Liver (tissue), 9 donors: ENCODE results near the gene RNF13. TPM values are rescaled to one million over a fixed set of nuclear protein-coding genes. Genes with fewer than 3 reads are reported as not detected.

ENCODE experiments used
- DNase-seq: peaks from one replicate; pipeline ENCODE4 v3.0.0-alpha.2; 2017; ENCODE audit warnings: low spot score
- H3K27ac ChIP-seq, 2 donors: one replicate each; pipeline ENCODE4 v1.7.0; 2013; ENCODE audit warnings: inconsistent platforms in 2 of 2, low read length in 2 of 2, control low read depth in 1 of 2, low read depth in 1 of 2, mild to moderate bottlenecking in 1 of 2
- H3K27me3 ChIP-seq, 4 donors: one replicate each; pipeline versions ENCODE4 v1.6.1 to v1.7.0; 2013; ENCODE audit warnings: low read length in 3 of 4, inconsistent platforms in 1 of 4, mild to moderate bottlenecking in 1 of 4, moderate library complexity in 1 of 4; ENCODE audit not compliant: control insufficient read depth in 4 of 4, insufficient read depth in 4 of 4
- H3K36me3 ChIP-seq, 4 donors: one replicate each; pipeline versions ENCODE4 v1.6.1 to v1.7.0; 2013; ENCODE audit warnings: low read length in 3 of 4, mild to moderate bottlenecking in 3 of 4, low read depth in 1 of 4, moderate library complexity in 1 of 4; ENCODE audit not compliant: control insufficient read depth in 4 of 4, insufficient read depth in 3 of 4
- H3K4me1 ChIP-seq, 4 donors: one replicate each; pipeline versions ENCODE4 v1.6.1 to v1.7.0; 2013; ENCODE audit warnings: low read length in 3 of 4, mild to moderate bottlenecking in 3 of 4, moderate library complexity in 1 of 4; ENCODE audit not compliant: control insufficient read depth in 4 of 4, insufficient read depth in 4 of 4
- H3K4me3 ChIP-seq, 3 donors: one replicate each; pipeline versions ENCODE4 v1.6.1 to v1.7.0; 2013; ENCODE audit warnings: low read length in 3 of 3, control low read depth in 1 of 3, low read depth in 1 of 3, mild to moderate bottlenecking in 1 of 3
- H3K9ac ChIP-seq, 2 donors: one replicate each; pipeline ENCODE4 v1.7.0; 2013; ENCODE audit warnings: low read length in 2 of 2, mild to moderate bottlenecking in 2 of 2, moderate library complexity in 2 of 2, control low read depth in 1 of 2, low read depth in 1 of 2
- H3K9me3 ChIP-seq, 4 donors: one replicate each; pipeline versions ENCODE4 v1.6.1 to v1.7.0; 2013; ENCODE audit warnings: low read length in 3 of 4; ENCODE audit not compliant: control insufficient read depth in 4 of 4
- ATF3 ChIP-seq: IDR thresholded peaks from 2 replicates; pipeline ENCODE4 v1.6.1; 2016; ENCODE audit warnings: antibody characterized with exemption
- EGR1 ChIP-seq, 2 donors: IDR thresholded peaks; 2 replicates each; pipeline ENCODE4 v1.6.1; 2016 to 2018; ENCODE audit warnings: antibody characterized with exemption in 2 of 2, low read depth in 2 of 2
- FOXA1 ChIP-seq: IDR thresholded peaks from 2 replicates; pipeline ENCODE4 v1.6.1; 2016; ENCODE audit warnings: antibody characterized with exemption
- FOXA2 ChIP-seq: IDR thresholded peaks from 2 replicates; pipeline ENCODE4 v1.6.1; 2016; ENCODE audit warnings: antibody characterized with exemption
- GABPA ChIP-seq, 2 donors: IDR thresholded peaks in 1 of 2; conservative IDR thresholded peaks in 1 of 2; 2 replicates each; pipeline ENCODE4 v1.6.1; 2016; ENCODE audit warnings: antibody characterized with exemption in 2 of 2, mild to moderate bottlenecking in 1 of 2, moderate library complexity in 1 of 2
- HNF4A ChIP-seq, 2 donors: conservative IDR thresholded peaks; 2 replicates each; pipeline ENCODE4 v1.6.1; 2016; ENCODE audit warnings: antibody characterized with exemption in 2 of 2, mild to moderate bottlenecking in 2 of 2
- HNF4G ChIP-seq: IDR thresholded peaks from 2 replicates; pipeline ENCODE4 v1.6.1; 2016; ENCODE audit warnings: antibody characterized with exemption
- JUND ChIP-seq, 2 donors: IDR thresholded peaks; 2 replicates each; pipeline ENCODE4 v1.6.1; 2016; ENCODE audit warnings: antibody characterized with exemption in 2 of 2
- NR2F2 ChIP-seq: IDR thresholded peaks from 2 replicates; pipeline ENCODE4 v1.6.1; 2016; ENCODE audit warnings: antibody characterized with exemption
- RAD21 ChIP-seq, 2 donors: IDR thresholded peaks; 2 replicates each; pipeline ENCODE4 v1.6.1; 2016; ENCODE audit warnings: antibody characterized with exemption in 2 of 2, mild to moderate bottlenecking in 2 of 2
- RXRA ChIP-seq, 2 donors: IDR thresholded peaks; 2 replicates each; pipeline ENCODE4 v1.6.1; 2017 to 2018; ENCODE audit warnings: antibody characterized with exemption in 2 of 2, mild to moderate bottlenecking in 1 of 2
- SP1 ChIP-seq: IDR thresholded peaks from 2 replicates; pipeline ENCODE4 v1.6.1; 2018; ENCODE audit warnings: antibody characterized with exemption, mild to moderate bottlenecking
- TAF1 ChIP-seq: conservative IDR thresholded peaks from 2 replicates; pipeline ENCODE4 v1.6.1; 2016; ENCODE audit warnings: antibody characterized with exemption, mild to moderate bottlenecking
- YY1 ChIP-seq: IDR thresholded peaks from 2 replicates; pipeline ENCODE4 v1.6.1; 2016; ENCODE audit warnings: antibody characterized with exemption, mild to moderate bottlenecking
- polyA plus RNA-seq, 2 donors: library from polyadenylated mRNA; stranded (reverse) in 1 of 2; unstranded in 1 of 2; fragments of 200-250 nt in 1 of 2; fragments of >200 nt in 1 of 2; fragmentation: Nextera tagmentation in 1 of 2; extraction: Ambion mirVana in 1 of 2; gene quantifications; one replicate each; pipeline versions ENCODE4 v1.2.1 to v1.2.3, GENCODE V29; 2013 to 2015
- total RNA-seq, 2 donors: library from RNA; depleted of rRNA; stranded (reverse); fragments of >200 nt; gene quantifications; one replicate each; pipeline ENCODE4 v1.2.3, GENCODE V29; 2014
- TF ChIP-seq, protein P1 (sequence below): IDR thresholded peaks from 2 replicates; pipeline ENCODE4 v1.6.1; 2016; ENCODE audit warnings: antibody characterized with exemption
- TF ChIP-seq, protein P2 (sequence below): IDR thresholded peaks from 2 replicates; pipeline ENCODE4 v1.6.1; 2016; ENCODE audit warnings: antibody characterized with exemption
- TF ChIP-seq, protein P3 (sequence below): fragments of 150-350 bp; IDR thresholded peaks from 2 replicates; pipeline ENCODE4 v1.5.1; 2017; ENCODE audit warnings: improper control_type of control experiment, low read depth, low read length; ENCODE audit not compliant: missing input control
- TF ChIP-seq, protein P4 (sequence below): IDR thresholded peaks from 2 replicates; pipeline ENCODE4 v1.6.1; 2016; ENCODE audit warnings: antibody characterized with exemption, mild to moderate bottlenecking
- donor health status: healthy.
- donor health status: healthy.
- donor health status: healthy.
- donor health status: healthy.
- donor health status: healthy.

The RNF13 gene
- total and polyA plus RNA-seq, 4 donors, result 31.3 to 70.5 (median 59.9) TPM

GRCh38 chr3:149783576-149783975 is 29.4 kb upstream of the RNF13 start:
- H3K4me1 ChIP-seq, result no peaks in the 10 kb centered on the region
- H3K9ac ChIP-seq, result no peak overlapping the region
- DNase-seq, result no peak
- H3K36me3 ChIP-seq, result no peaks in the 10 kb centered on the region
- no peaks in the 10 kb centered on the region for H3K27me3 ChIP-seq
- H3K27ac ChIP-seq, result no peak overlapping the region
- TF ChIP-seq, protein P1, sequence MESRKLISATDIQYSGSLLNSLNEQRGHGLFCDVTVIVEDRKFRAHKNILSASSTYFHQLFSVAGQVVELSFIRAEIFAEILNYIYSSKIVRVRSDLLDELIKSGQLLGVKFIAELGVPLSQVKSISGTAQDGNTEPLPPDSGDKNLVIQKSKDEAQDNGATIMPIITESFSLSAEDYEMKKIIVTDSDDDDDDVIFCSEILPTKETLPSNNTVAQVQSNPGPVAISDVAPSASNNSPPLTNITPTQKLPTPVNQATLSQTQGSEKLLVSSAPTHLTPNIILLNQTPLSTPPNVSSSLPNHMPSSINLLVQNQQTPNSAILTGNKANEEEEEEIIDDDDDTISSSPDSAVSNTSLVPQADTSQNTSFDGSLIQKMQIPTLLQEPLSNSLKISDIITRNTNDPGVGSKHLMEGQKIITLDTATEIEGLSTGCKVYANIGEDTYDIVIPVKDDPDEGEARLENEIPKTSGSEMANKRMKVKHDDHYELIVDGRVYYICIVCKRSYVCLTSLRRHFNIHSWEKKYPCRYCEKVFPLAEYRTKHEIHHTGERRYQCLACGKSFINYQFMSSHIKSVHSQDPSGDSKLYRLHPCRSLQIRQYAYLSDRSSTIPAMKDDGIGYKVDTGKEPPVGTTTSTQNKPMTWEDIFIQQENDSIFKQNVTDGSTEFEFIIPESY, result no peak
- TF ChIP-seq SP1 (no peak), FOXA1 (no peak), EGR1 (IDR thresholded peaks at IDR 0.05; ENCODE audit: low read depth in 2 of 2) (no peak), HNF4G (no peak), TAF1 (no peak), YY1 (no peak), RAD21 (IDR thresholded peaks at IDR 0.05) (no peak), NR2F2 (no peak), RXRA (IDR thresholded peaks at IDR 0.05) (no peak), FOXA2 (no peak), GABPA (IDR thresholded peaks at IDR 0.05 in 1 of 2, conservative IDR thresholded peaks at IDR 0.05 in 1 of 2) (no peak), JUND (IDR thresholded peaks at IDR 0.05) (no peak), ATF3 (no peak), HNF4A (conservative IDR thresholded peaks at IDR 0.05) (no peak)
- TF ChIP-seq, protein P2, sequence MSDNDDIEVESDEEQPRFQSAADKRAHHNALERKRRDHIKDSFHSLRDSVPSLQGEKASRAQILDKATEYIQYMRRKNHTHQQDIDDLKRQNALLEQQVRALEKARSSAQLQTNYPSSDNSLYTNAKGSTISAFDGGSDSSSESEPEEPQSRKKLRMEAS, result no peak
- TF ChIP-seq, protein P3, sequence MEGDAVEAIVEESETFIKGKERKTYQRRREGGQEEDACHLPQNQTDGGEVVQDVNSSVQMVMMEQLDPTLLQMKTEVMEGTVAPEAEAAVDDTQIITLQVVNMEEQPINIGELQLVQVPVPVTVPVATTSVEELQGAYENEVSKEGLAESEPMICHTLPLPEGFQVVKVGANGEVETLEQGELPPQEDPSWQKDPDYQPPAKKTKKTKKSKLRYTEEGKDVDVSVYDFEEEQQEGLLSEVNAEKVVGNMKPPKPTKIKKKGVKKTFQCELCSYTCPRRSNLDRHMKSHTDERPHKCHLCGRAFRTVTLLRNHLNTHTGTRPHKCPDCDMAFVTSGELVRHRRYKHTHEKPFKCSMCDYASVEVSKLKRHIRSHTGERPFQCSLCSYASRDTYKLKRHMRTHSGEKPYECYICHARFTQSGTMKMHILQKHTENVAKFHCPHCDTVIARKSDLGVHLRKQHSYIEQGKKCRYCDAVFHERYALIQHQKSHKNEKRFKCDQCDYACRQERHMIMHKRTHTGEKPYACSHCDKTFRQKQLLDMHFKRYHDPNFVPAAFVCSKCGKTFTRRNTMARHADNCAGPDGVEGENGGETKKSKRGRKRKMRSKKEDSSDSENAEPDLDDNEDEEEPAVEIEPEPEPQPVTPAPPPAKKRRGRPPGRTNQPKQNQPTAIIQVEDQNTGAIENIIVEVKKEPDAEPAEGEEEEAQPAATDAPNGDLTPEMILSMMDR, result no peak
- TF ChIP-seq, protein P4, sequence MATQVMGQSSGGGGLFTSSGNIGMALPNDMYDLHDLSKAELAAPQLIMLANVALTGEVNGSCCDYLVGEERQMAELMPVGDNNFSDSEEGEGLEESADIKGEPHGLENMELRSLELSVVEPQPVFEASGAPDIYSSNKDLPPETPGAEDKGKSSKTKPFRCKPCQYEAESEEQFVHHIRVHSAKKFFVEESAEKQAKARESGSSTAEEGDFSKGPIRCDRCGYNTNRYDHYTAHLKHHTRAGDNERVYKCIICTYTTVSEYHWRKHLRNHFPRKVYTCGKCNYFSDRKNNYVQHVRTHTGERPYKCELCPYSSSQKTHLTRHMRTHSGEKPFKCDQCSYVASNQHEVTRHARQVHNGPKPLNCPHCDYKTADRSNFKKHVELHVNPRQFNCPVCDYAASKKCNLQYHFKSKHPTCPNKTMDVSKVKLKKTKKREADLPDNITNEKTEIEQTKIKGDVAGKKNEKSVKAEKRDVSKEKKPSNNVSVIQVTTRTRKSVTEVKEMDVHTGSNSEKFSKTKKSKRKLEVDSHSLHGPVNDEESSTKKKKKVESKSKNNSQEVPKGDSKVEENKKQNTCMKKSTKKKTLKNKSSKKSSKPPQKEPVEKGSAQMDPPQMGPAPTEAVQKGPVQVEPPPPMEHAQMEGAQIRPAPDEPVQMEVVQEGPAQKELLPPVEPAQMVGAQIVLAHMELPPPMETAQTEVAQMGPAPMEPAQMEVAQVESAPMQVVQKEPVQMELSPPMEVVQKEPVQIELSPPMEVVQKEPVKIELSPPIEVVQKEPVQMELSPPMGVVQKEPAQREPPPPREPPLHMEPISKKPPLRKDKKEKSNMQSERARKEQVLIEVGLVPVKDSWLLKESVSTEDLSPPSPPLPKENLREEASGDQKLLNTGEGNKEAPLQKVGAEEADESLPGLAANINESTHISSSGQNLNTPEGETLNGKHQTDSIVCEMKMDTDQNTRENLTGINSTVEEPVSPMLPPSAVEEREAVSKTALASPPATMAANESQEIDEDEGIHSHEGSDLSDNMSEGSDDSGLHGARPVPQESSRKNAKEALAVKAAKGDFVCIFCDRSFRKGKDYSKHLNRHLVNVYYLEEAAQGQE, result no peak
- H3K9me3 ChIP-seq, result no peaks in the 10 kb centered on the region
- H3K4me3 ChIP-seq, result no peak overlapping the region
